ENCODE data around the gene CFAP141. TPM values are rescaled to one million over a fixed set of nuclear protein-coding genes. Genes with fewer than 3 reads are reported as not detected.

CFAP141 gene
- total and polyA plus RNA-seq, 4 donors, result not detected

DNA sequence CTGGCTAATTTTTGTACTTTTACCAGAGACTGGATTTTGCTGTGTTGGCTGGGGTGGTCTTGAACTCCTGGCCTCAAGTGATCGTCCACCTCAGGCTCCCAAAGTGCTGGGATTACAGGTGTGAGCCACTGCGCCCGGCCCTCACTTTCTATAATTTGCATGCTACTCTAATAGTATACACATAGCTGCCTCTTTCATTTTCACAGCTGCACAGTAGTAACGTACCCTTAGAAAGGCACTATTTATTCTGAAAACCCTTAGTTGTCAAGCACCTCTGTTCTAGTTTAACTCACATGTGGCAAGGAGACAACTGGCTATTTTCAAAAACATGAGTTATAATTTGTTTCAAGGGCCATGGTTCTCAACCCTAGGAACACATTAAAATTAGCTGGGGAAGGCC is 31.5 kb downstream of the CFAP141 start:
- peaks cover 11 to 37% (median 36%) of the 10 kb centered on the region in 4 donors for H3K36me3 ChIP-seq (ENCODE audit: control insufficient read depth in 4 of 4, insufficient read depth in 3 of 4, low read depth in 1 of 4, low read length in 3 of 4)
- no peaks in the 10 kb centered on the region for H3K27me3 ChIP-seq (ENCODE audit: control insufficient read depth in 4 of 4, insufficient read depth in 4 of 4, low read length in 3 of 4)
- no peaks in the 10 kb centered on the region for H3K9me3 ChIP-seq (ENCODE audit: control insufficient read depth in 4 of 4, low read length in 3 of 4)
- no peak overlapping the region for H3K27ac ChIP-seq (ENCODE audit: low read depth in 1 of 2, low read length in 2 of 2)
- peaks cover 6 to 29% (median 21%) of the 10 kb centered on the region in 4 donors for H3K4me1 ChIP-seq (ENCODE audit: control insufficient read depth in 4 of 4, insufficient read depth in 4 of 4, low read length in 3 of 4)
- H3K4me3 ChIP-seq (ENCODE audit: low read depth in 1 of 3, low read length in 3 of 3), result no peak overlapping the region
- DNase-seq (ENCODE audit: low spot score), result no peak
- TF ChIP-seq, protein P1, sequence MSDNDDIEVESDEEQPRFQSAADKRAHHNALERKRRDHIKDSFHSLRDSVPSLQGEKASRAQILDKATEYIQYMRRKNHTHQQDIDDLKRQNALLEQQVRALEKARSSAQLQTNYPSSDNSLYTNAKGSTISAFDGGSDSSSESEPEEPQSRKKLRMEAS (IDR thresholded peaks at IDR 0.05), result no peak
- no peak for TF ChIP-seq NR2F2 (IDR thresholded peaks at IDR 0.05)
- no peak for TF ChIP-seq EGR1 (IDR thresholded peaks at IDR 0.05; ENCODE audit: low read depth in 2 of 2)
- no peak for TF ChIP-seq RAD21 (IDR thresholded peaks at IDR 0.05)
- TF ChIP-seq HNF4G (IDR thresholded peaks at IDR 0.05), result no peak
- no peak for TF ChIP-seq RXRA (IDR thresholded peaks at IDR 0.05)
- TF ChIP-seq, protein P2, sequence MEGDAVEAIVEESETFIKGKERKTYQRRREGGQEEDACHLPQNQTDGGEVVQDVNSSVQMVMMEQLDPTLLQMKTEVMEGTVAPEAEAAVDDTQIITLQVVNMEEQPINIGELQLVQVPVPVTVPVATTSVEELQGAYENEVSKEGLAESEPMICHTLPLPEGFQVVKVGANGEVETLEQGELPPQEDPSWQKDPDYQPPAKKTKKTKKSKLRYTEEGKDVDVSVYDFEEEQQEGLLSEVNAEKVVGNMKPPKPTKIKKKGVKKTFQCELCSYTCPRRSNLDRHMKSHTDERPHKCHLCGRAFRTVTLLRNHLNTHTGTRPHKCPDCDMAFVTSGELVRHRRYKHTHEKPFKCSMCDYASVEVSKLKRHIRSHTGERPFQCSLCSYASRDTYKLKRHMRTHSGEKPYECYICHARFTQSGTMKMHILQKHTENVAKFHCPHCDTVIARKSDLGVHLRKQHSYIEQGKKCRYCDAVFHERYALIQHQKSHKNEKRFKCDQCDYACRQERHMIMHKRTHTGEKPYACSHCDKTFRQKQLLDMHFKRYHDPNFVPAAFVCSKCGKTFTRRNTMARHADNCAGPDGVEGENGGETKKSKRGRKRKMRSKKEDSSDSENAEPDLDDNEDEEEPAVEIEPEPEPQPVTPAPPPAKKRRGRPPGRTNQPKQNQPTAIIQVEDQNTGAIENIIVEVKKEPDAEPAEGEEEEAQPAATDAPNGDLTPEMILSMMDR (IDR thresholded peaks at IDR 0.05; ENCODE audit: low read depth, low read length, missing input control), result no peak
- no peak for TF ChIP-seq SP1 (IDR thresholded peaks at IDR 0.05)
- TF ChIP-seq YY1 (IDR thresholded peaks at IDR 0.05), result no peak
- no peak for TF ChIP-seq JUND (IDR thresholded peaks at IDR 0.05)
- TF ChIP-seq FOXA1 (IDR thresholded peaks at IDR 0.05), result no peak
- TF ChIP-seq, protein P3, sequence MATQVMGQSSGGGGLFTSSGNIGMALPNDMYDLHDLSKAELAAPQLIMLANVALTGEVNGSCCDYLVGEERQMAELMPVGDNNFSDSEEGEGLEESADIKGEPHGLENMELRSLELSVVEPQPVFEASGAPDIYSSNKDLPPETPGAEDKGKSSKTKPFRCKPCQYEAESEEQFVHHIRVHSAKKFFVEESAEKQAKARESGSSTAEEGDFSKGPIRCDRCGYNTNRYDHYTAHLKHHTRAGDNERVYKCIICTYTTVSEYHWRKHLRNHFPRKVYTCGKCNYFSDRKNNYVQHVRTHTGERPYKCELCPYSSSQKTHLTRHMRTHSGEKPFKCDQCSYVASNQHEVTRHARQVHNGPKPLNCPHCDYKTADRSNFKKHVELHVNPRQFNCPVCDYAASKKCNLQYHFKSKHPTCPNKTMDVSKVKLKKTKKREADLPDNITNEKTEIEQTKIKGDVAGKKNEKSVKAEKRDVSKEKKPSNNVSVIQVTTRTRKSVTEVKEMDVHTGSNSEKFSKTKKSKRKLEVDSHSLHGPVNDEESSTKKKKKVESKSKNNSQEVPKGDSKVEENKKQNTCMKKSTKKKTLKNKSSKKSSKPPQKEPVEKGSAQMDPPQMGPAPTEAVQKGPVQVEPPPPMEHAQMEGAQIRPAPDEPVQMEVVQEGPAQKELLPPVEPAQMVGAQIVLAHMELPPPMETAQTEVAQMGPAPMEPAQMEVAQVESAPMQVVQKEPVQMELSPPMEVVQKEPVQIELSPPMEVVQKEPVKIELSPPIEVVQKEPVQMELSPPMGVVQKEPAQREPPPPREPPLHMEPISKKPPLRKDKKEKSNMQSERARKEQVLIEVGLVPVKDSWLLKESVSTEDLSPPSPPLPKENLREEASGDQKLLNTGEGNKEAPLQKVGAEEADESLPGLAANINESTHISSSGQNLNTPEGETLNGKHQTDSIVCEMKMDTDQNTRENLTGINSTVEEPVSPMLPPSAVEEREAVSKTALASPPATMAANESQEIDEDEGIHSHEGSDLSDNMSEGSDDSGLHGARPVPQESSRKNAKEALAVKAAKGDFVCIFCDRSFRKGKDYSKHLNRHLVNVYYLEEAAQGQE (IDR thresholded peaks at IDR 0.05), result no peak
- no peak for TF ChIP-seq HNF4A (conservative IDR thresholded peaks at IDR 0.05)
- no peak for TF ChIP-seq FOXA2 (IDR thresholded peaks at IDR 0.05)
- TF ChIP-seq, protein P4, sequence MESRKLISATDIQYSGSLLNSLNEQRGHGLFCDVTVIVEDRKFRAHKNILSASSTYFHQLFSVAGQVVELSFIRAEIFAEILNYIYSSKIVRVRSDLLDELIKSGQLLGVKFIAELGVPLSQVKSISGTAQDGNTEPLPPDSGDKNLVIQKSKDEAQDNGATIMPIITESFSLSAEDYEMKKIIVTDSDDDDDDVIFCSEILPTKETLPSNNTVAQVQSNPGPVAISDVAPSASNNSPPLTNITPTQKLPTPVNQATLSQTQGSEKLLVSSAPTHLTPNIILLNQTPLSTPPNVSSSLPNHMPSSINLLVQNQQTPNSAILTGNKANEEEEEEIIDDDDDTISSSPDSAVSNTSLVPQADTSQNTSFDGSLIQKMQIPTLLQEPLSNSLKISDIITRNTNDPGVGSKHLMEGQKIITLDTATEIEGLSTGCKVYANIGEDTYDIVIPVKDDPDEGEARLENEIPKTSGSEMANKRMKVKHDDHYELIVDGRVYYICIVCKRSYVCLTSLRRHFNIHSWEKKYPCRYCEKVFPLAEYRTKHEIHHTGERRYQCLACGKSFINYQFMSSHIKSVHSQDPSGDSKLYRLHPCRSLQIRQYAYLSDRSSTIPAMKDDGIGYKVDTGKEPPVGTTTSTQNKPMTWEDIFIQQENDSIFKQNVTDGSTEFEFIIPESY (IDR thresholded peaks at IDR 0.05), result no peak
- TF ChIP-seq TAF1 (conservative IDR thresholded peaks at IDR 0.05), result no peak
- TF ChIP-seq, protein P5, sequence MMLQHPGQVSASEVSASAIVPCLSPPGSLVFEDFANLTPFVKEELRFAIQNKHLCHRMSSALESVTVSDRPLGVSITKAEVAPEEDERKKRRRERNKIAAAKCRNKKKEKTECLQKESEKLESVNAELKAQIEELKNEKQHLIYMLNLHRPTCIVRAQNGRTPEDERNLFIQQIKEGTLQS (IDR thresholded peaks at IDR 0.05), result no peak
- TF ChIP-seq GABPA (IDR thresholded peaks at IDR 0.05 in 1 of 2, conservative IDR thresholded peaks at IDR 0.05 in 1 of 2), result no peak
- 96% methylated on average over 4 of the region's 4 CpGs for WGBS
- H3K9ac ChIP-seq (ENCODE audit: low read depth in 1 of 2, low read length in 2 of 2), result no peak overlapping the region
